Esophagus muscularis mucosa (tissue), 4 donors: ENCODE measurements around the gene TMTC2. TPM values are rescaled to one million over a fixed set of nuclear protein-coding genes. Genes with fewer than 3 reads are reported as not detected.

Source experiments
- DNase-seq: peaks from one replicate; pipeline ENCODE4 v3.0.0-alpha.2; 2017; ENCODE audit errors: extremely low spot score
- H3K27ac ChIP-seq, 4 donors: fragments of 200-600 bp; sonication (generic); replicated peaks in 1 of 4; 1 replicate in 3 of 4; 2 replicates in 1 of 4; pipeline ENCODE4 v1.5.1; 2016 to 2019; ENCODE audit warnings: mild to moderate bottlenecking in 1 of 4
- H3K27me3 ChIP-seq, 4 donors: fragments of 200-600 bp; sonication (generic); one replicate each; pipeline versions ENCODE4 v1.5.1 to v1.6.0; 2016 to 2019
- H3K36me3 ChIP-seq, 4 donors: fragments of 200-600 bp; sonication (generic); one replicate each; pipeline ENCODE4 v1.5.1; 2016 to 2019
- H3K4me1 ChIP-seq, 4 donors: fragments of 200-600 bp; sonication (generic); one replicate each; pipeline ENCODE4 v1.5.1; 2016 to 2019
- H3K4me3 ChIP-seq, 4 donors: fragments of 200-600 bp; sonication (generic); 1 replicate in 2 of 4; 2 replicates in 2 of 4; pipeline ENCODE4 v1.5.1; 2016 to 2019; ENCODE audit warnings: mild to moderate bottlenecking in 4 of 4, moderate library complexity in 1 of 4
- H3K9me3 ChIP-seq, 4 donors: fragments of 200-600 bp; sonication (generic); 1 replicate in 3 of 4; 2 replicates in 1 of 4; pipeline ENCODE4 v1.5.1; 2016 to 2019
- EP300 ChIP-seq: sonication (generic); formaldehyde crosslinking; IDR thresholded peaks from one replicate; pipeline ENCODE4 v1.6.1; 2017; ENCODE audit warnings: antibody characterized with exemption
- POLR2A ChIP-seq: fragments of 450-650 bp; IDR thresholded peaks from one replicate; pipeline ENCODE4 v1.6.1; 2017; ENCODE audit warnings: antibody characterized with exemption, moderate library complexity, mild to moderate bottlenecking, low read depth
- POLR2AphosphoS5 ChIP-seq, 2 donors: sonication (generic); formaldehyde crosslinking; IDR thresholded peaks; one replicate each; pipeline ENCODE4 v1.6.1; 2017; ENCODE audit warnings: antibody characterized with exemption in 2 of 2
- WGBS: methylation state at CpG from one replicate; pipeline ENCODE4 v1.1.5; 2018; 5-methylcytosine and 5-hydroxymethylcytosine counted together
- intact Hi-C: fragments of 100-400 bp; cut with DNase I; formaldehyde crosslinking; loops from one replicate; pipeline ENCODE4 v1.15.1; 2023
- total RNA-seq, 4 donors: library from RNA; depleted of rRNA; stranded (reverse); fragments of >200 nt; gene quantifications; one replicate each; pipeline versions ENCODE4 v1.1.0 to v1.2.1, GENCODE V29; 2016
- TF ChIP-seq, protein P1 (sequence below), 3 experiments: fragments of 200-600 bp in 2 of 3; fragments of 450-650 bp in 1 of 3; sonication (generic) in 2 of 3; IDR thresholded peaks; one replicate each; pipeline ENCODE4 v1.5.1; 2017 to 2019; ENCODE audit warnings: antibody characterized with exemption in 3 of 3, mild to moderate bottlenecking in 2 of 3, moderate library complexity in 1 of 3

TMTC2 gene
- total RNA-seq, 4 donors from 2014 or later: 4.7 to 8.7 (median 7.3) TPM

DNA sequence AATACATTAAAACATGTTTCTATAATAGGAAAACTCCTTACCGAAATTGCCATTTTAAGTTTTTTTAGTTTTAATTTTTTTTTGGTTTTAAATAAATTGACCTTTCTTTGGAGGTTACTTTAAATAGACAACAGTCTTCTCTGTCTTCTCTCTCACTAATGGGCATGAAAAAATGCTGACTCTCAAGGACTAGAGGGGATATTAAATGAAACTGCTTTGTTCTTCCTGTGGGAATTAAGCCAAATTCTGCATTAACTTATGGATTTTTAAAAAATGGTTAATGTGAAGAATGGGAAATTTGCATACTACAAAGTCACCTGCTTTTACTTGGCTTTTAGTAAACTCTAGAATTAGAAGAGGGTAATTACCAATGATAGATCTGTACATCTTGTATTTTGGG, 378.9 kb downstream of the TMTC2 start:
- no peak for TF ChIP-seq POLR2A
- no peak for TF ChIP-seq EP300
- TF ChIP-seq POLR2AphosphoS5 (IDR thresholded peaks at IDR 0.05): no peak
- TF ChIP-seq, protein P1, sequence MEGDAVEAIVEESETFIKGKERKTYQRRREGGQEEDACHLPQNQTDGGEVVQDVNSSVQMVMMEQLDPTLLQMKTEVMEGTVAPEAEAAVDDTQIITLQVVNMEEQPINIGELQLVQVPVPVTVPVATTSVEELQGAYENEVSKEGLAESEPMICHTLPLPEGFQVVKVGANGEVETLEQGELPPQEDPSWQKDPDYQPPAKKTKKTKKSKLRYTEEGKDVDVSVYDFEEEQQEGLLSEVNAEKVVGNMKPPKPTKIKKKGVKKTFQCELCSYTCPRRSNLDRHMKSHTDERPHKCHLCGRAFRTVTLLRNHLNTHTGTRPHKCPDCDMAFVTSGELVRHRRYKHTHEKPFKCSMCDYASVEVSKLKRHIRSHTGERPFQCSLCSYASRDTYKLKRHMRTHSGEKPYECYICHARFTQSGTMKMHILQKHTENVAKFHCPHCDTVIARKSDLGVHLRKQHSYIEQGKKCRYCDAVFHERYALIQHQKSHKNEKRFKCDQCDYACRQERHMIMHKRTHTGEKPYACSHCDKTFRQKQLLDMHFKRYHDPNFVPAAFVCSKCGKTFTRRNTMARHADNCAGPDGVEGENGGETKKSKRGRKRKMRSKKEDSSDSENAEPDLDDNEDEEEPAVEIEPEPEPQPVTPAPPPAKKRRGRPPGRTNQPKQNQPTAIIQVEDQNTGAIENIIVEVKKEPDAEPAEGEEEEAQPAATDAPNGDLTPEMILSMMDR (IDR thresholded peaks at IDR 0.05): no peak
- no peaks in the 10 kb centered on the region for H3K27me3 ChIP-seq
- H3K36me3 ChIP-seq: no peaks in the 10 kb centered on the region
- no peaks in the 10 kb centered on the region for H3K9me3 ChIP-seq
- no peaks in the 10 kb centered on the region for H3K4me1 ChIP-seq
- intact Hi-C loops: no loop called here
- WGBS: 75% methylated on average over 1 of the region's 1 CpG
- no peak overlapping the region for H3K4me3 ChIP-seq
- H3K27ac ChIP-seq: no peak overlapping the region
- DNase-seq: no peak

- H3K27me3 ChIP-seq: no peaks in the 10 kb centered on the region
These were observed 381.3 kb downstream of the TMTC2 start for GRCh38 chr12:83067981-83068380.

DNA sequence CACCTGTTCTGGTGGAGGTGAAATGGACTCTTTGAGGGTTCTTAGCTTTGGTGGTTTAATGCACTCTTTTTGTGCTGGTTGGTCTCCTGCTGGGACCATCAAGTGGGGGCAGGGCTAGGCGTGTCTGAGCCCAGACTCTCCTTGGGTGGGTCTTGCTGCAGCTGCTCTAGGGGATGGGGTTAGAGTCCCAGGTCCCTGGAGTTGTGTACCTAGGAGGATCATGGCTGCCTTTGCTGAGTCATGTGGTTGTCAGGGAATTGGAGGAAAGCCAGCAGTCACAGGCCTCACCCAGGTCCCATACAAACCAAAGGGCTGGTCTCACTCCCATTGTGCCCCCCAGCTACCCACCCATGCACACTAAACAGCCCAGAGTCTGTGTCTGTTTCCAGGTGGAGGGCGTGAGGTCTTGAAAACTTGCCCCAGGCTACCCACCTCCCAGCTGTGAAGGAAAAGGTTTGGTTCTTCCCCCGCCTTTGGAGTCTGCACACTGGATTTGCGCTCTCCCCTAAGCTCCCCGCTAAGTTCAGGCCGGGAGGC, 387.7 kb downstream of the TMTC2 start:
- TF ChIP-seq POLR2AphosphoS5 (IDR thresholded peaks at IDR 0.05) (no peak), POLR2A (no peak), EP300 (no peak)
- TF ChIP-seq, protein P1 (IDR thresholded peaks at IDR 0.05): no peak
- Histone ChIP-seq H3K4me1 (no peaks in the 10 kb centered on the region), H3K27me3 (no peaks in the 10 kb centered on the region), H3K36me3 (no peaks in the 10 kb centered on the region), H3K4me3 (no peak overlapping the region), H3K9me3 (peaks cover 0 to 5% (median 0%) of the 10 kb centered on the region in 4 donors), H3K27ac (no peak overlapping the region)
- DNase-seq: no peak
- WGBS: 95% methylated on average over 5 of the region's 6 CpGs
- intact Hi-C loops: no loop called here

More at GRCh38 chr12:83067981-83068380, 381.3 kb downstream of the TMTC2 start:
- Histone ChIP-seq H3K36me3 (no peaks in the 10 kb centered on the region), H3K4me1 (no peaks in the 10 kb centered on the region), H3K27ac (no peak overlapping the region), H3K4me3 (no peak overlapping the region), H3K9me3 (peaks cover 0 to under 1% (median 0%) of the 10 kb centered on the region in 4 donors)
- DNase-seq: no peak
- intact Hi-C loops: no loop called here
- TF ChIP-seq EP300: no peak
- TF ChIP-seq, protein P1 (IDR thresholded peaks at IDR 0.05): no peak
- no peak for TF ChIP-seq POLR2AphosphoS5 (IDR thresholded peaks at IDR 0.05)
- no peak for TF ChIP-seq POLR2A

DNA sequence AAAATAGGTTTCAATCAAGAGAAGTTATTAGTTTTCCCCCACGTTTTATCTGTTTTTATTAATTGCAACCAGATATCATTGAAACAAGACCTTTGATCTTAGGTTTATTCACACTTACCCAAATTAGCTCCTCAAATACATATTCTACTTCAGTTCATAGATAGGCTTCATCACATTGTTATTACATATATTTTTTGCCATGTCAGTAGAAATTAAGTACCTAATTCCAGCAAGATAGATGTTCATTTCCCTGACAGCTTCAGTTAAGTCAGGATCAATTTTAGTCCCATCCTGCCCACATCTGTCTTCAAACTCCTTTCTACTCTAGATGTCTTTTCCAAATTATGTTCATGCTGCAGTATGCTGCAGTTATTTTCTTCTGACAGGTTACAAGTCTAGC, 388.8 kb downstream of the TMTC2 start:
- intact Hi-C loops: no loop called here
- Histone ChIP-seq H3K9me3 (peaks cover 0 to 5% (median 0%) of the 10 kb centered on the region in 4 donors), H3K27me3 (no peaks in the 10 kb centered on the region), H3K4me3 (no peak overlapping the region), H3K27ac (no peak overlapping the region), H3K36me3 (no peaks in the 10 kb centered on the region), H3K4me1 (no peaks in the 10 kb centered on the region)
- TF ChIP-seq POLR2A: no peak
- TF ChIP-seq, protein P1 (IDR thresholded peaks at IDR 0.05): no peak
- no peak for TF ChIP-seq EP300
- no peak for TF ChIP-seq POLR2AphosphoS5 (IDR thresholded peaks at IDR 0.05)
- DNase-seq: no peak
- 92% methylated on average over 1 of the region's 1 CpG for WGBS

DNA sequence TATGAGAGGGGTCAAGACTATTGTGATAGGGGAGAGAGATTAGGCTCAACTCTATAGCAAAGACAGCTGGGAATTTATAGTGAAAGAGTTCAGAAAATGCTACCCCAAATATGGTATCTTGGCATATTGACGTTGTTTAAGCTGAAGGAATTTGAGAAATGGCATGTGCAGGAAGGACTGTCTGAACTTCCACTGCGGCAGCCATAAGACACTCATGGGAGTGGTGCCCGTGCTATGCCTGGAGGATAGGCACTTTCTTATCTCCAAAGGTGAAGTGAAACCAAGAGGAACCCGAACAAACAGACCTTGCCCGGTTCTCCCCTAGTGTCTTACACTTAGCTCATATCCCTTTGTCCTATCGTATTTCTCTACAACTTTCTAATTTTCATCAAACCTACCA, 390.3 kb downstream of the TMTC2 start:
- TF ChIP-seq EP300: no peak
- TF ChIP-seq POLR2AphosphoS5 (IDR thresholded peaks at IDR 0.05): no peak
- no peak for TF ChIP-seq POLR2A
- TF ChIP-seq, protein P1 (IDR thresholded peaks at IDR 0.05): no peak
- DNase-seq: no peak
- intact Hi-C loops: no loop called here
- Histone ChIP-seq H3K27me3 (no peaks in the 10 kb centered on the region), H3K27ac (no peak overlapping the region), H3K4me1 (no peaks in the 10 kb centered on the region), H3K4me3 (no peak overlapping the region), H3K36me3 (no peaks in the 10 kb centered on the region), H3K9me3 (peaks cover 0 to 5% (median 0%) of the 10 kb centered on the region in 4 donors)
- WGBS: 85% methylated on average over 6 of the region's 6 CpGs
